HEK293 (cell line): ENCODE data around the gene SLC4A1.

Experiments
- CTCF ChIA-PET: fragments of 350-600 bp; formaldehyde crosslinking; extraction: SDS; loops from one replicate; lab custom pipeline; 2021; ENCODE audit warnings: antibody characterized with exemption; lab: Yijun Ruan, JAX
- POLR2A ChIA-PET: fragments of 300-600 bp; formaldehyde crosslinking; extraction: SDS; loops from one replicate; lab custom pipeline; 2020; ENCODE audit warnings: antibody characterized with exemption, inconsistent platforms; lab: Yijun Ruan, JAX
- H3K27ac ChIP-seq: fragments of 200-500 bp; sonication (Bioruptor generic); 2 replicates; pipeline ENCODE4 v1.5.1; 2014; ENCODE audit warnings: low read depth, low read length, control low read depth, inconsistent platforms; ENCODE audit errors: extremely low read depth
- H3K36me3 ChIP-seq, 2 experiments: fragments of 200-500 bp in 1 of 2; sonication (Bioruptor generic) in 1 of 2; 1 replicate in 1 of 2; 2 replicates in 1 of 2; pipeline ENCODE4 v1.5.1; 2014 to 2017; ENCODE audit warnings: inconsistent platforms in 2 of 2, low read length in 2 of 2; ENCODE audit not compliant: control insufficient read depth in 2 of 2, insufficient read depth in 1 of 2
- H3K4me1 ChIP-seq: fragments of 200-500 bp; sonication (Bioruptor generic); 2 replicates; pipeline ENCODE4 v1.5.1; 2014; ENCODE audit warnings: mild to moderate bottlenecking, low read length, inconsistent platforms; ENCODE audit not compliant: control insufficient read depth, insufficient read depth
- H3K4me3 ChIP-seq: 2 replicates; pipeline ENCODE4 v1.5.1; 2011; ENCODE audit warnings: low read depth, mild to moderate bottlenecking, control low read depth, low read length, moderate library complexity
- H3K9me3 ChIP-seq: fragments of 200-500 bp; sonication (Bioruptor generic); 2 replicates; pipeline ENCODE4 v1.5.1; 2014; ENCODE audit warnings: low read depth, low read length, inconsistent platforms; ENCODE audit not compliant: control insufficient read depth, insufficient read depth
- BCL11A ChIP-seq: fragments of 450-650 bp; formaldehyde crosslinking; IDR thresholded peaks from 2 replicates; pipeline ENCODE4 v1.5.1; 2016; ENCODE audit warnings: low read depth, missing biosample characterization, missing genetic modification characterization
- ELK4 ChIP-seq: IDR thresholded peaks from 2 replicates; pipeline ENCODE4 v1.6.1; 2011; ENCODE audit warnings: mild to moderate bottlenecking, low read depth, low read length, borderline replicate concordance
- GLIS1 ChIP-seq: fragments of 450-650 bp; formaldehyde crosslinking; IDR thresholded peaks from 2 replicates; pipeline ENCODE4 v1.5.1; 2016; ENCODE audit warnings: missing biosample characterization, missing genetic modification characterization
- GLIS2 ChIP-seq: fragments of 450-650 bp; formaldehyde crosslinking; IDR thresholded peaks from 2 replicates; pipeline ENCODE4 v1.5.1; 2016; ENCODE audit warnings: missing biosample characterization, missing genetic modification characterization
- HOXD13 ChIP-seq: sonication (generic); formaldehyde crosslinking; IDR thresholded peaks from 2 replicates; pipeline ENCODE4 v1.8.0; 2022; ENCODE audit warnings: missing genetic modification reagents, borderline replicate concordance
- KLF10 ChIP-seq: fragments of 450-650 bp; IDR thresholded peaks from 2 replicates; pipeline ENCODE4 v1.5.1; 2018; ENCODE audit warnings: missing biosample characterization, mild to moderate bottlenecking, missing genetic modification characterization
- PRDM2 ChIP-seq: fragments of 450-650 bp; formaldehyde crosslinking; IDR thresholded peaks from 2 replicates; pipeline ENCODE4 v1.5.1; 2016; ENCODE audit warnings: missing biosample characterization, missing genetic modification characterization, borderline replicate concordance
- RBAK ChIP-seq: fragments of 450-650 bp; formaldehyde crosslinking; IDR thresholded peaks from 2 replicates; pipeline ENCODE4 v1.5.1; 2016; ENCODE audit warnings: missing biosample characterization, missing genetic modification characterization
- SALL2 ChIP-seq: fragments of 450-650 bp; formaldehyde crosslinking; IDR thresholded peaks from 2 replicates; pipeline ENCODE4 v1.5.0; 2017; ENCODE audit warnings: missing biosample characterization, mild to moderate bottlenecking, missing genetic modification characterization, borderline replicate concordance
- YY2 ChIP-seq: fragments of 450-650 bp; formaldehyde crosslinking; IDR thresholded peaks from 2 replicates; pipeline ENCODE4 v1.5.1; 2016; ENCODE audit warnings: missing biosample characterization, missing genetic modification characterization
- ZBTB20 ChIP-seq: fragments of 450-650 bp; formaldehyde crosslinking; IDR thresholded peaks from 2 replicates; pipeline ENCODE4 v1.5.1; 2016; ENCODE audit warnings: missing biosample characterization, missing genetic modification characterization
- ZBTB44 ChIP-seq: fragments of 450-650 bp; IDR thresholded peaks from 2 replicates; pipeline ENCODE4 v1.5.1; 2018; ENCODE audit warnings: missing biosample characterization, mild to moderate bottlenecking, missing genetic modification characterization
- ZEB2 ChIP-seq: fragments of 450-650 bp; formaldehyde crosslinking; IDR thresholded peaks from 2 replicates; pipeline ENCODE4 v1.5.1; 2016; ENCODE audit warnings: missing biosample characterization, missing genetic modification characterization
- ZNF10 ChIP-seq: fragments of 450-650 bp; formaldehyde crosslinking; IDR thresholded peaks from 2 replicates; pipeline ENCODE4 v1.5.1; 2017; ENCODE audit warnings: missing biosample characterization, missing genetic modification characterization
- ZNF24 ChIP-seq: fragments of 450-650 bp; formaldehyde crosslinking; IDR thresholded peaks from 2 replicates; pipeline ENCODE4 v1.5.1; 2016; ENCODE audit warnings: missing biosample characterization, missing genetic modification characterization
- ZNF248 ChIP-seq: fragments of 450-650 bp; formaldehyde crosslinking; IDR thresholded peaks from 2 replicates; pipeline ENCODE4 v1.5.1; 2017; ENCODE audit warnings: missing biosample characterization, missing genetic modification characterization
- ZNF391 ChIP-seq: fragments of 450-650 bp; formaldehyde crosslinking; IDR thresholded peaks from 2 replicates; pipeline ENCODE4 v1.5.1; 2016; ENCODE audit warnings: low read depth, missing biosample characterization, missing genetic modification characterization, borderline replicate concordance
- ZNF416 ChIP-seq: fragments of 450-650 bp; formaldehyde crosslinking; IDR thresholded peaks from 2 replicates; pipeline ENCODE4 v1.5.1; 2016; ENCODE audit warnings: missing biosample characterization, missing genetic modification characterization
- ZNF610 ChIP-seq: fragments of 450-650 bp; formaldehyde crosslinking; IDR thresholded peaks from 2 replicates; pipeline ENCODE4 v1.5.1; 2016; ENCODE audit warnings: missing biosample characterization, missing genetic modification characterization, borderline replicate concordance
- ZNF621 ChIP-seq: fragments of 450-650 bp; formaldehyde crosslinking; IDR thresholded peaks from 2 replicates; pipeline ENCODE4 v1.5.1; 2017; ENCODE audit warnings: missing biosample characterization, missing genetic modification characterization
- ZNF623 ChIP-seq: fragments of 450-650 bp; formaldehyde crosslinking; IDR thresholded peaks from 2 replicates; pipeline ENCODE4 v1.5.1; 2016; ENCODE audit warnings: missing biosample characterization, missing genetic modification characterization
- ZNF624 ChIP-seq: fragments of 450-650 bp; formaldehyde crosslinking; IDR thresholded peaks from 2 replicates; pipeline ENCODE4 v1.5.1; 2017; ENCODE audit warnings: missing biosample characterization, missing genetic modification characterization
- ZNF645 ChIP-seq: fragments of 450-650 bp; formaldehyde crosslinking; IDR thresholded peaks from 2 replicates; pipeline ENCODE4; 2016; ENCODE audit warnings: missing biosample characterization, missing genetic modification characterization
- ZNF658 ChIP-seq: fragments of 450-650 bp; formaldehyde crosslinking; IDR thresholded peaks from 2 replicates; pipeline ENCODE4; 2016; ENCODE audit warnings: missing biosample characterization, missing genetic modification characterization
- ZNF837 ChIP-seq: fragments of 450-650 bp; formaldehyde crosslinking; IDR thresholded peaks from 2 replicates; pipeline ENCODE4 v1.5.1; 2016; ENCODE audit warnings: missing biosample characterization, missing genetic modification characterization
- ZXDB ChIP-seq: fragments of 450-650 bp; formaldehyde crosslinking; IDR thresholded peaks from 2 replicates; pipeline ENCODE4 v1.5.1; 2016; ENCODE audit warnings: missing biosample characterization, missing genetic modification characterization

SLC4A1 gene

GRCh38 chr17:44199553-44200477, 68.1 kb downstream of the SLC4A1 start, which contains the start of gene ATXN7L3:
Gene ATXN7L3 (minus strand): TSS chr17:44199884. CDS start chr17:44198070, 1,814 bp downstream.
- H3K27ac ChIP-seq: peak within 1 kb of the TSS; percentile 88
- CTCF ChIA-PET: interaction anchor here (0.7 to 1.9 kb wide), 2 partner anchors 19 to 132 kb away, joined by 3 to 8 read pairs; no protein-coding TSS in a partner anchor
- H3K4me1 ChIP-seq: peaks cover 5% of the 10 kb centered on the region
- TF ChIP-seq ZNF10 (tag by site-specific recombination): no peak
- TF ChIP-seq ZNF391: no peak
- no peak for TF ChIP-seq ZBTB20 (tag by site-specific recombination)
- no peak for TF ChIP-seq GLIS2 (tag by site-specific recombination)
- TF ChIP-seq ZNF624 (tag by site-specific recombination): no peak
- TF ChIP-seq ELK4: no peak
- TF ChIP-seq GLIS1 (tag by site-specific recombination): no peak
- TF ChIP-seq ZNF610 (tag by site-specific recombination): no peak
- TF ChIP-seq ZEB2 (tag by site-specific recombination): peak; percentile 83
- no peak for TF ChIP-seq SALL2 (tag by site-specific recombination)
- no peak for TF ChIP-seq ZXDB (tag by site-specific recombination)
- TF ChIP-seq YY2 (tag by site-specific recombination): no peak
- no peak for TF ChIP-seq PRDM2
- no peak for TF ChIP-seq ZNF24
- no peak for TF ChIP-seq ZNF623
- no peak for TF ChIP-seq ZNF248
- peak; percentile 78 for TF ChIP-seq KLF10 (tag by site-specific recombination)
- TF ChIP-seq ZNF416 (tag by site-specific recombination): no peak
- no peak for TF ChIP-seq ZNF658 (tag by site-specific recombination)
- TF ChIP-seq BCL11A (tag by site-specific recombination): no peak
- TF ChIP-seq ZNF645 (tag by site-specific recombination): no peak
- no peak for TF ChIP-seq HOXD13 (CRISPR knock-in tag)
- TF ChIP-seq RBAK (tag by site-specific recombination): no peak
- no peak for TF ChIP-seq ZNF621 (tag by site-specific recombination)
- no peak for TF ChIP-seq ZBTB44 (tag by site-specific recombination)
- no peak for TF ChIP-seq ZNF837 (tag by site-specific recombination)

More at GRCh38 chr17:44199553-44200477, 68.1 kb downstream of the SLC4A1 start, which contains the start of gene ATXN7L3:
- Histone ChIP-seq H3K36me3 (peaks cover 6 to 31% of the 10 kb centered on the region in 2 experiments; a peak in 2 of 3 replicates), H3K9me3 (no peaks in the 10 kb centered on the region), H3K4me3 (peak within 1 kb of the TSS; percentile 75)
- POLR2A ChIA-PET: interaction anchor here (0.6 to 4.9 kb wide), 22 partner anchors 9 to 1652 kb away, joined by 3 to 46 read pairs (median 4); partner anchors contain the start of genes HDAC5, RUNDC3A and TMUB2
